NCI-H1417 treated with DMSO at 0.1 percent for 48 hours (cell line): ENCODE measurements around the gene GSTA2.
A peak's percentile ranks its signal among the peaks of the same experiment; 100 is the strongest.
"Not testable (repeated sequence)": the region's sequence is repeated elsewhere in the genome, so short reads cannot be mapped to it uniquely, and the experiment has no call there.

ENCODE experiments used
- DNase-seq: peaks from one replicate; lab custom pipeline; 2025; lab: John Stamatoyannopoulos, UW

The GSTA2 gene

DNA sequence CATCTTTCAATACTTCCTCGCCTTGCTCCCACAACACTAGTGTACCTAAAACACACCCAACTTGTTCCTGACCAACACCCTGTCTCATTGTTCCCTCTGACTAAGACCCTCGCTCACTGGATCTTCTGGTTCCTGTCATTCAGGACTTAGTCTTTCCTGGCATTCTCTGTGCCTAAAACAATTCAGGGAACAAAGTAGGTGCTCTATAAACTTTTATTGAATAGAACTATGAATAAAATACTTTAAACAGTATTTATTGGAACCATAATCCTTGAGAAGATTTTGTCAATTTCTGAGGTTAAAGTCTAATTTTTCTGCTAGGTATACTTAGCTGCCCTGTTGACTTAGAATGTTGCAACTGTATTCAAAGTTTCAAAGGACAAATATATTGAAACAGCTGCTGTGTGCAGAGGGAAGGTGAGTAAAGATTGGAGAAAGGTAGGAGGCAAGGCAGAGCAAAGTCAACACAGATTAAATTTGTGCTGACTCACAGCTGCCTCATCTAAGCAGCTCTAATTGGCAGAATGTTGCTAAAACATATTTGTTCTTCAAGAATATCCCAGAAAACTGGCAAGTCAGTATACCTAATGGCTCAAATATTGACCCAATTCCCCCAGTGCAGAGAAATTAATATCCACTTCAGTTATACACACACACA, 37.6 kb downstream of the GSTA2 start:
- peak; percentile 62 for DNase-seq

DNA sequence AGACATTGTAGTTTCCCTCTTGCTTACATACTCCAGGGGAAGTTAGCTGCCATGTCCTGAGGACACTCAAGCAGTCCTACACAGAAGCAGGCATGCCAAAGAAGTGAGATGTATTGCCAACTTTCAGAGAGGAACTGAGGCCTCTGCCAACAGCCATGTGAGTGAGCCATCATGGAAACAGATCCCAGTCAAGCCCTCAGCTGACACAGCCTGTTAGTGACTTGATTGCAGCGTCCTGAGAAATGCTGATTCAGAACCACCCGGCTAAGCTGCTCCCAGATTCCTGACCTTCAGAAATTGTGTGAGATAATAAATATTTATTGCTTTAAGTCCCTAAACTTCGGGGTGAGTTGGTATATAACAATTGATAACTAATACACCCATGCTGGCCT, 38.1 kb downstream of the GSTA2 start:
- DNase-seq = no peak

DNA sequence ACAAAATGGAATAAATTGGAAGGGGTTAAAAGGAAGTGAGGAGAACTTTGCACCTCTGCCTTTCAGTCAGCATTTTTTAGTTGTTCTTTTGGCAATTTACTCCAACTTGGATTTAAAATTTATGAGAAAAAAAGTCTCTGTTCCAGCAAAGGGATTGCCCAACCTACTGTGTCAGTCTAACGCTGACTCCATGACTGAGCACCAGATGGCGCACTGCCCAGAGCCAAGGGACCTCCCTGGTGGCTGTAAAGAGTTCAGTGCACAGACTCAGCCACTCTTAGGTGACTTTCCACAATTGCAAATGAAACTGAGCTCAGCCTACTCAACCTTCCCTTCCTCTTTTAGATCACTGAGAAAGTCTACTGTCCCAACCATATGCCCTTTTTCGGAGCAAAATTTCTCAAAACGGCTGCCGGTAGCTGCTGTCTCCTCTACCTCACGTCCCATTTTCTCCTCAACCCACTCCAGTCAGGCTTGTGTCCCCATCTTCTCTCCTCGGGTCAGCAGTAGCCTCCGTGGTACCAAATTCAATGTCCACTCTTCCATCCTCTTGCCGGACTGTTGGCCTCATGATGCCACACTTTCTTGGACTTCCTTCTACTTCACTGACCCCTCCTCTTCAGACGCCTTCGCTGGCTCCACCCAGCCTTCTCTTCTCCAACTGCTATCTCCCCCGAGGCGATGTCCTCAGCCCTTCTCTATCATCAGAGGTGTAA, 38.7 kb downstream of the GSTA2 start:
- DNase-seq = no peak

DNA sequence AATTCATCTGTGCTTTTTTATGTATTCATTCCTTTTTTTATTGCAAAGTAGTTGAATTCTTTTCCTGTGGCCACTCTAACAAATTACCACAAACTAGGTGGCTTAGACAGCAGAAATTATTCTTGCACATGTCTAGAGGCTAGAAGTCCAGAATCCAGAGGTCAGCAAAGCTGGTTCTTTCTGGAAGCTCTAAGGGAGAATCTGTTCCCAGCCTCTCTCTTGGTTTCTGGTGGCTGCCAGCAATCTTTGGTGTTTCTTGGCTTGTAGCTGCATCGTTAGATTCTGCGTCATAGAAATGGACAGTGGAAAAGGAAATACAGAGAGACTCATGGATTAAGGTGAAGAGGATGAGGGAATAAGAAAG, 39.3 kb downstream of the GSTA2 start:
- DNase-seq = no peak

DNA sequence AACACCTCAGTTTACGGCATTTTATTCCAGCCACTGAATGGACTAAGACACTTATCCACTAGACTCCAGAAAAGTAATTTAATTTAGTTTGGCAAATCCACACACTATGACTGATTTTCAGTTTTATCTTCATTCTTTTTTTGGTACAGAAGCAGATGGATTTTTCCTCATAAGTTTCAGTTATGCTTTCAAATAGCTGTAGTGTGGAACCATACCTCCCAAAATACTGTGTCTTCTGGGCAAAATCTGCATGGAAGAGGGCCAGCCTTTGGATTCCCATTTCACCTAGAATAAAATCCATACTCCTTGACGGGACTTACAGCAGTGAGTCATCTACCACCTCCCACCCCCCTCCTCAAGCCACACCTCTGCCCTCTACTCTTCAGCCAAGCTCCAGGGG, 43.0 kb downstream of the GSTA2 start:
- DNase-seq = no peak

- peak; percentile 64 for DNase-seq
These were observed 44.7 kb downstream of the GSTA2 start for GRCh38 chr6:52718550-52718949.

GRCh38 chr6:52714761-52715160, 48.5 kb downstream of the GSTA2 start:
- DNase-seq = not testable (repeated sequence)

GRCh38 chr6:52712136-52712535, 51.1 kb downstream of the GSTA2 start:
- no peak for DNase-seq

- DNase-seq = no peak
These were observed 55.2 kb downstream of the GSTA2 start for GRCh38 chr6:52707963-52708680.

DNA sequence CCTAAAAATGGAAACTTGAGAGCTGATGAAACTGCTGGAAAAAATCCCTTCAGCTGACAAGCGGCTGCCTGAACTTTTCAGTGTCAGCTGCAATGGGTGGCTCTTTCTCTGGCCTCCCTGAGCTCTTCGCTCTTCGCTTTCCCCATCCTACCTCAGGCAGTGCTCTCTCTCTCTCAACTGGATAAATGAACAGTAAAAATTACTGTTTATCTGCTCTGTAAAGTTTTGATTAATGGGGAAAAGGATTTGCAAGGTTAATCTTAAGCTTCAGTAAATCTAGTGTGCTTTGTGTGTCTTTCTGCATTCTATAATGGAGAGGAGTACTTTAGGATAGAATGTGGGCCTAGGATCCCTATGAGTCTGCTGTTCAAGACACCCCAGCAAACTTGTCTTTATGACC, 57.3 kb downstream of the GSTA2 start:
- DNase-seq = no peak

DNA sequence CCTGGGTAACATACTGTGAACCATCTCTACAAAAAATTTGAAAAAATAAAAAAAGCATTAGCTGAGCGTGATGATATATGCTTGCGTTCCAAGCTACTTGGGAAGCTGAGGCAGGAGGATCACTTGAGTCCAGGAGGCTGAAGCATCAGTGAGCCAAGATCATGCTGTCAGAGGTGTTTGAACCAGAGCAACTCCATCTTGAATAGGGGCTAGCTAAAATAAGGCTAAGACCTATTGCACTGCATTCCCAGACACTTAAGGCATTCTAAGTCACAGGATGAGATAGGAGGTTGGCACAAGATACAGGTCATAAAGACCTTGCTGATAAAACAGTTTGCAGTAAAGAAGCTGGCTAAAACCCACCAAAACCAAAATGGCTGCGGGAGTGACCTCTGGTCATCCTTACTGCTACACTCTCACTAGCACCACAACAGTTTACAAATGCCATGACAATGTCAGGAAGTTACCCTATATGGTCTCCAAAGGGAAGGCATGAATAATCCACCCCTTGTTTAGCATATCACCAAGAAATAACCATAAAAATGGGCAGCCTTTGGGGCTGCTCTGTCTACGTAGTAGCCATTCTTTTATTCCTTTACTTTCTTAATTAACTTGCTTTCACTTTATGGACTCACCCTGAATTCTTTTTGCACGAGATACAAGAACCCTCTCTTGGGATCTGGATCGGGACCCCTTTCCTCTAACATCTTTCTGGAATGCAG, 58.3 kb downstream of the GSTA2 start:
- not testable (repeated sequence) for DNase-seq

GRCh38 chr6:52704060-52704459, 59.2 kb downstream of the GSTA2 start:
- no peak for DNase-seq
